NCI-H1105 (cell line): ENCODE measurements around the gene EML6.
"Not testable (repeated sequence)": the region's sequence is repeated elsewhere in the genome, so short reads cannot be mapped to it uniquely, and the experiment has no call there.

Source experiments
- DNase-seq: peaks from one replicate; lab custom pipeline; 2025; lab: John Stamatoyannopoulos, UW

EML6 gene

GRCh38 chr2:54723131-54723995, at the start of gene EML6:
EML6 (plus strand) TSS chr2:54723662; CDS start chr2:54725062, 1,400 bp downstream.
- DNase-seq = peak; percentile 97

GRCh38 chr2:54675281-54675680, 48.2 kb upstream of the EML6 start:
- DNase-seq = no peak

- no peak for DNase-seq
Observed at GRCh38 chr2:54675738-54676137, 47.7 kb upstream of the EML6 start.

GRCh38 chr2:54676656-54677055, 46.8 kb upstream of the EML6 start:
- no peak for DNase-seq

GRCh38 chr2:54677476-54678265, 45.8 kb upstream of the EML6 start:
- DNase-seq = no peak

DNA sequence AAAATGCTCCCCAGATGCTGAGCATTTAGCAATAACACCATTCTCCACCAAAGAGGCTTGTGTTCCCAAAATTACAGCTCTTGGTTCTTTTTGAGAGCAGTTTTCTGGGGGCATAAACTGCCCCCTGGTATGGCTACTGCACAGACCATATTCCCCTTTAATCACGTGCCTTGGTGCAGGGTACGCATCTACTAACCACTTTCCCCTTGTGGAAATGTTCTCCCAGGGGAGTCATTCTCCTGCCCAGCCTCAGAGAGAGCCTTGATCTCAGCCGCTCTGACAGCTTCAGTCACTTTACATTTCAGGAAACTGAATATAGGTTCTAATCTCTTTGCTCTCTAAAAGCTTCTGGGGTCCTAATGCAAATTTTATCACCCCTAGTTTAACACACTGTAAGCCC, 44.7 kb upstream of the EML6 start:
- DNase-seq = no peak

GRCh38 chr2:54680397-54681041, 42.9 kb upstream of the EML6 start:
- no peak for DNase-seq

- no peak for DNase-seq
Observed at GRCh38 chr2:54681416-54681815, 42.0 kb upstream of the EML6 start.

DNA sequence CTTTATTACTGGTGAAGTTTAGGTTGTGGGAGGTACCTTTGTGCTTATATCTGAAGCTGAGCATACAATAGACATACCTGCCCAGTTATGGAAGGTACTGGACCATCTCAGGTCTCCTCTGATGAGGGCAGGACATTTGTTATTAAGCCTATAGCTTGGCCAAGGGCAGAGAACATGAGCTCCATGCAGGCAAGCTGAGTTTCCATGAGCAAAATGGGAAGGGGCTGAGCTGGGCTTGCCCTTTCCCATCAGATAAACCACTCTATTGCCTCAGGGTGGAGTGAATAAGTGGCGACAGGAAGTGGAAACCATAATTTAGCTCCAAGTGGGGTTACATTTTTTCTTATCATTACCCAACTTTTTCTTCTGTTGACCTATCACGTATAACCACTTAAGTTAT, 39.9 kb upstream of the EML6 start:
- no peak for DNase-seq

DNA sequence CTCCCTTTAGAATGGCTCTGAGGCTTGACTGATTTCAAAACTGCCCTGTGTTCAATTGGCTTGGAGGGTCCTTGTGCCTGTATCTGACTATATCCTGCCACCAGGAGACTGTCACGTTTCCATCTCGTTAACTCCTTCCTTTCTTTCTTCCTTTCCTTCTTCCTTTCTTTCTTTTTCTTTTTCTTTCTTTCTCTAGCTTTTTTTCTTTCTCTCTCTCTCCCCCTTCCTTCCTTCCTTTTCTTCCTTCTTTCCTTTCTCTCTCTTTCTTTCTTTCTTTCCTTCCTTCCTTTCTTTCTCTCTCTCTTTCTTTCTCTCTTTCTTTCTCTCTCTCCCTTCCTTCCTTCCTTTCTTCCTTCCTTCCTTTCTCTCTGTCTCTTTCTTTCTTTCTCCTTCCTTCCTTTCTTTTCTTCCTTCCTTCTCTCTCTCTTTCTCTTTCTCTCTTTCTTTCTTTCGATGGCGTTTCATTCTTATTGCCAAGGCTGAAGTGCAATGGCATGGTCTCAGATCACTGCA, 38.1 kb upstream of the EML6 start:
- DNase-seq = no peak

GRCh38 chr2:54687595-54688152, 35.8 kb upstream of the EML6 start:
- DNase-seq = no peak

DNA sequence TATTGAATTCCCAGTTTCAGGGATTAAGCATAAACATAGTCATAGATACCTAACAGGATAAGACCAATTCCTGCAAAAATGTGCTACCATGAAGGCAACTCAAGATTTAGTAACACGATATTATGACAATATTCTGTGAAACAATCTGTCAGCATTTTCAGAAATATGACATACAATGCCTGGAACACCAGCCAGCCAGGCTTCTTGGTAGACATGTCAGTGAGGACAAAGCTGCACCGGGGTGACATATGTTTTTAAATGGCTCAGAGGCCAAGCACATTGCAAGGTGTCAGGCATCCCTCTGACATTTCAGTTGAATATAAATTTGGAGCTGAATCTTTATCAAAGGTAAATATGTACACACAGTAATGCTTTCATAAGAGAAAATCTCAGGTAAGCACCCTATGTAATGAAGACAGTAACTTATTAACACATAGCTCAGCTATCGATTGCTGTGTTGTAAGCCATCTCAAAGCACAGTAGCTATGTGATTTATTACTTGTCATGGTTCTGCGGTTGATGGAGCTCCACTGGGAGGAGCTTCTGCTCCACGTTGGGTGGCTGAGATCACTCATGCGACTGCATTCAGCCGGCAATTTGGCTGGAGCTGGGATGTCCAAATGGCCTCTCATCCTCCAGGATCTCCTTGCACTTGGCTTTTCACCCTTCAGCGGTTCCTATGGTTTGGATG, 31.9 kb upstream of the EML6 start:
- no peak for DNase-seq

DNA sequence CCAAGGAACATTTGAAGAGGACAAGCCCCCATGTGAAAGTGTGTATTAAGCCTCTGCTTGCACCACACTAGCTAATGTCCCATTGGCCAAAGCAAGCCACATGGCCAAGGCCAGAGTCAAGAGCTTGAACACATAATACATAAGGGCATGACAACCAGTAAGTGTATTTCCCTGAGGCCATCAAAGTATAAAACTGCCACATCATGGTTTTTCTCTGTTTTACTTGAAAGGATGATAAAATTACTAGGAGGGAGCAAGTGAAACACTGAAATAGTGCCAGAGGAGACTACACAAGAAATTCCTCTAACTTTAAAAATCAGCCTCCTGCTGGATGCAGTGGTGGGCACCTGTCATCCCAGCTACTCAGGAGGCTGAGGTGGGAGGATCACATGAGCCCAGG, 30.9 kb upstream of the EML6 start:
- no peak for DNase-seq

- DNase-seq = no peak
Observed at GRCh38 chr2:54695378-54695777, 28.1 kb upstream of the EML6 start.

- no peak for DNase-seq
Observed at GRCh38 chr2:54697934-54698333, 25.5 kb upstream of the EML6 start.

GRCh38 chr2:54698926-54699325, 24.5 kb upstream of the EML6 start:
- DNase-seq = not testable (repeated sequence)

DNA sequence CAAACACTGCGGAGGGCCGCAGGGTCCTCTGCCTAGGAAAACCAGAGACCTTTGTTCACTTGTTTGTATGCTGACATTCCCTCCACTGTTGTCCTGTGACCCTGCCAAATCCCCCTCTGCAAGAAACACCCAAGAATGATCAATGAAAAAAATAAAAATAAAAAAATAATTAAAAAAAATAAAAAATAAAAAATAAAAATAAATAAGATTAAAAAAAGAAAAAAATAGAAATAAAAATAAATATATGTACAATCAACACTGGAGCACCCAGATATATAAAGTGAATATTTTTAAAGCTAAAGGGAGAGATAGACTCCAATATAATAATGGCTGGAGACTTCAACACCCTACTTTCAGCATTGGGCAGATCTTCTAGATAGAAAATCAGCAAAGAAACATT, 23.8 kb upstream of the EML6 start:
- DNase-seq = no peak

- DNase-seq = no peak
Observed at GRCh38 chr2:54701029-54701428, 22.4 kb upstream of the EML6 start.

GRCh38 chr2:54704238-54704637, 19.2 kb upstream of the EML6 start:
- no peak for DNase-seq

- DNase-seq = peak; percentile 47
Observed at GRCh38 chr2:54704688-54705605, 18.5 kb upstream of the EML6 start.
